C1 segment of cervical spinal cord (tissue), 14 donors: ENCODE data around the gene ADGRG1.

ENCODE experiments used
- DNase-seq, 14 donors: peaks; one replicate each; lab custom pipeline; 2025; lab: John Stamatoyannopoulos, UW

The ADGRG1 gene

DNA sequence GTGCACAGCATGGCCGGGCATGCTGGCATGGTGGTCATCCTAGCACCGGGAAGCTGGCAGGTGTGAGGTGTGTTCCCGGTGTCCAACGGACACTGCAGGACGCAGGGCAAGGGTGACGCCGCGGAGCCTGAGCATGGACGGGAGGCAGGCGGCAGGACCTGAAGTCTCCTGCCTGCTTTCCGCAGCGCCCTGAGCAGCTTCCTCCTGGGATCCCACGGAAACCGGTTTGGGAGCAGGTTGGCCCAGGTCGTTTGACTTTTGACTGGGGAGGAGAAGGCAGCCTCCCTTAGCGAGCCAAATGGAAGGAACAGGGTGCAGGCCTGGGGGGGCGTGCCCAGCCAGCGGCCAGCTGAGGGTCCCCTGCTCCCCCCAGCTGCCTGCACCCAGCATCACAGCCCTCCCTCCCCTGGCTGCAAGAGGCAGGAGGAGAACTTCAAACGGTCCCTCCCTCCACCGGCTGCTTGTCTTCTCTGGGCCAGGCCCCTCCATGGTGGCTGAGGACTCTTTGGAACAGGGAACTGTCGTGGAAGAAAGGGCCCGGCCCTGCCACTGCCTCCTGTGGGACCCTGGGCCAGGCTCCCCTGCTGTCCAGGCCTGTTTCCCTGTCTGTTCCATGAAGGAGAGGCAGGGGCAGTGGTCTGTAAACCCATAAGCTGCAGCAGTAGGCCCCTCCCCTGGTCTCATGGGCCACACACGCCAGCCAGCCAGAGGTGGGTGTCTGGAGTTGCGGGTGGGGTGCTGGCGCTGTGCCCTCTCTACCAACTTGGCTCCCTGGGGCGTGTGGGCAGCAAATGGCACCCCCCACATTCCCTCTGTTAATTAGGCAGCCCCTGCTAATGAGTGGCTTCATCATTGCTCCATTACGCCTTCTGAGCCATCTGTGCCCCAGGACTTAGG lies 7.8 kb upstream of the ADGRG1 start:
- no peak for DNase-seq

DNA sequence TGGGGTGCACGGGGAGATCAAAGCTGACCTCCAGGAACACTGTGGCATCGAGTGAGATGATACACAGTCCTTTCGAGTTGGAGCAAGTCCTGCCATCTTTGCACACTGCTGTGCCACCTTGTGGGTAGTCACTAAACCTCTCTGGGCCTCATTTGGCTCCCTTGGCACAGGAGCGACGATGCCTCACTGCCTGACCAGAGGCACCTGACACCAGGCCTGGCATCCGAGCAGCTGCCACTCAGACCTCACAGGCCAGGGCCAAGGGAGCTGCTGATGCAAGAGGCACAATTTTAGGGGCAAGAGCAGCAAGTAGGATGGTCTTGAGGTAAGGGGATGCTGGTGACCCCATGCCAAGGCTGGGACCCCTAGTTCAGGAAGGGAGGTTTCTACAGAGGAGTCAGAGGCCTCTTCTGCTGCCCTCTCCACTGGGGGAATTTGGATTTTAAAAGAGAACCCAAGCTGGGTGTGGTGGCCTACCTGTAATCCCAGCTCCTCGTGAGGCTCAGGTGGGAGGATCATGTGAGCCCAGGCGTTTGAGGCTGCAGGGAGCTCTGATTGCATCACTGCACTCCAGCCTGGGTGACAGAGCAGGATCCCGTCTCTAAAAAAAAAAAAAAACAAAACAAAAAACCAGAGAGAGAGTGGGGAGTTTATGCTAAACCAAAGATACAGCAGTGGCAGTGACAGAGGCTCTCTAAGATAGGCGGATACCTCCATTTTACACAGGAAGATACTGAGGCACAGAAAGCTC lies 6.7 kb upstream of the ADGRG1 start:
- DNase-seq = no peak

DNA sequence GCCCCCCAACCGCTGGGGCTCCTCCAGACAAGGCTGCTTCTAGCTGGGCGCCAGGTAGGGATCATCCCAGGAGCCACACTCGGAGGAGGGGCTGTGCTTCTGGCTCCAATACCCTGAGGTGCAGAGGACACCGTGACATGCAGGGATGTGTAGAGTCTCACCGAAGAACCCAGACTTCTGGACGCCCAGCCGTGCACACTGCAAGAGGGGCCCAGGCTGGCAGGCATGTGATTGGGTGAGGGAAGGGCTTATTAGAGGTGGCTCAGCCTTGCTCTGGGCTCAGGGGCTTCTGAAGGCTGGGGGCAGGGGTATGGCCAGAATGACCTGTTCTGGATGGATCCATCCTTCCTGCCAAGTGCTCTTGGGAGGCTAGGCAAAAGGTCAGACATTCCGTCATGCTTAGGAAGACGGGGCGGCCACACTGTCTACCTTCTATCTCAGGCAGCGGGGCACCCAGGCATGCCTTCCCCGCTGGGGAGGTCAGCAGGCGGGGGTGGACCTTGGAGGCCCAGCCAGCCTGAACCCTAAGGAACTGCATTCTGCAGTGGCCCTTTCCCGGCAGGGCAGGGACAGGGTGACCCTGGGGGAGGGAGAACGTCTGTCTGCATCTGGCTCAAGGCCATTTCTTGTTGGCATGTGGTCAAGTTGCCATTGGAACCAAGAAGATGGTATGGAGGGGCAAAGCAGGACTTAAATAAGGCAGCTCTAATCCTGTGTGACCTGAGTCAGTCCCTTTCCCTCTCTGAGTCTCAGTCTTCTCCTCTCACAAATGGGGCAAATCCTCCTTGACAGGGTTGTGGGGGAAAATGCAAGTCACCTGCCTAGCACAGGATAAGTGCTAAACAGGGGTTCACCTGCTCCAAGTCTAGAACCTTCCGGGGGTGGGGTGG lies 5.8 kb upstream of the ADGRG1 start:
- peak in 1 of 14 donors; percentile 41 for DNase-seq

DNA sequence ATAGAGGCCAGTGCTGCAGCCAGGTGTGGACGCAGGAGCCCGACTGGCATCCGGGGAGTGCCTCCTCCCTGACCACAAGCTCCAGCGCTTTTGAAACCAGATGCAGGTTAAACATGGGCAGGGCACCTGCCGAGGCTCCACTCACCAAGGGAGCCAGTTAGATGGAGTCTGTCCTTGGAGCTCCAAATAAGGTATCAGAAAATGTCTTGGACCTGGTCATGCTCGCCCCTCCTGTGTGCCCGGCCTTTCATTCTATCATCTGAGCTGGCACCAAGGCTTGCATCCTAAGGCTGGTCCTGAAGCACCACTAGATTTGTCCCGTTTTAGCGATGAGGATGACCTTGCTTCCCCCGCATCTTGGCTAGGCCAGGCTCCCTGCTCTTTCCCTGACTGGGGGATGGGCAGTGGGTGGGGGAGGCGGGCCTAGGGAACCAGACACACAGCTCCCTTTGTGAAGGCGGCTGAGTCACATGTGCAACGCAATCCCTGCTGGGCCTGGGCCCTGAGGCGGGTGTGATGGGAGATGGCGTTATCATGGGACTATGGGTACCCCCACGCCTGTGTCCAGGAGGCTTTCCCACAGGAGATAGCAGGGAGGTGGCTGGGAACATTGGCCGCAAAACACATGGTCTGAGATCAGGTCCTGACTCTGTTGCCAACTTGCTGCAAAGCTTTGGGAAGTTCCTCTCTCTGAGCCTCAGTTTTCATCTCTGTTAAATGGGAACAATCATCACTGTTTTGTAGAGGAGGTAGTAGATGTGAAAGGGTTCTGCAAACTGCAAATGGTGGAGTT lies 5.0 kb upstream of the ADGRG1 start:
- peak in 11 of 14 donors; percentile 49 to 90 (median 80) for DNase-seq

DNA sequence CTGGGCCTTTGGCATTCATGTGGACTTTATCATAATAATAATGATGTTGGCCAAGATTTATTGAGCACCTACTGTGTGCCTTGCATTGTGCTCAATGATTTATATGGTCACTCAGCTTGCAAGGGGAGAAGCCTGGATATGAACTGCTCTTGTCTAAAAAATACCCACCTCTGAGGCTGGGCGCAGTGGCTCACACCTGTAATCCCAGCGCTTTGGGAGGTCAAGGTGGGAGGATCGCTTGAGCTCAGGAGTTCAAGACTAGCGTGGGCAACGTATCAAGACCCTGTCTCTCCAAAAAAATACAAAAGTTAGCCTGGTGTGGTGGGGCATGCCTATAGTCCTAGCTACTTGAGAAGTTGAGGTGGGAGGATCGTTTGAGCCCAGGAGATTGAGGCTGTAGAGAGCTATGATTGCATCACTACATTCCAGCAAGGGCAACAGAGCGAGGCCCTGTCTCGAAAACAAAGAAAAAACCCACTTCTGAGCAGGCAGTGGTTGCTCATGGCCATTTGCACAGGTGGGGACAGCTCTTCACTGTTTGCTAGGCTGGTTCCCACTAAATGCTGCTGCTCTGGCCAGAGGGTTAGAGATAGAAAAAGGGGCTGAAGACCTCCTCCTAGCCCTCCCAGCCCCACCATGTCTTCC lies 4.3 kb upstream of the ADGRG1 start:
- DNase-seq = no peak

DNA sequence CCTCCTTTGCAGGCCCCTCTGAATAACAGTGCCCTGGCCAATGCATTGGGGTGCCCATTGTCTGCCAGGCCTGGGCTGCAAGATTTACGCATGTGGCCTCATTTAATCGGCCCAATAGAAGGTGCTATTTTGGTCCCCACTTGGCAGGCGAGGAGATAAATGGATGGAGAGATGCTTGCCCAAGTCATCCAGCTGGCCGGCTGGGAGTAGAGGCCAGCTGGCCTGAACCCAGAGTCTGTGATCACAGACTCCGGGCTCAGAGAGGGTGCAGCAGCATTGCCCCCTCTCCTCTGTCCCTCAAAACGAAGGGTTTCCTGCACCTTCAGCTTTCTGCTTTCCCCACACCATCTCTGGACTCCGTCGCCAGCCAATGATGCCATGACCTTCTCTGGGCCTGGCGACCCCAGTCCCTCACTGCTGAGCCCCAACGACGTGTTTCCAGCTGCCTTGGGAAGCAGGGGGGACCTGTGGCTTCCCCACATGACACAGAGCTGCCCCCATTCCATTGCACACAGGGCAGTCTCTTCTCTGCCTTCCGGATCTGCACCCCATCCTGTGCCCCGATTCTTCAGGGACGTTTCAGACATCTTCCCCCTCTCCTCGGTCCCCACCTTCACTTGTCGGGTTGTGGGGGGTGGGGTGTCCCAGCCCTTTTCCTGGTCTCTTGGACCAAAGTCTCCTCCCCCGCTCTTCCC lies 3.5 kb upstream of the ADGRG1 start:
- peak in 12 of 14 donors; percentile 39 to 86 (median 66) for DNase-seq

DNA sequence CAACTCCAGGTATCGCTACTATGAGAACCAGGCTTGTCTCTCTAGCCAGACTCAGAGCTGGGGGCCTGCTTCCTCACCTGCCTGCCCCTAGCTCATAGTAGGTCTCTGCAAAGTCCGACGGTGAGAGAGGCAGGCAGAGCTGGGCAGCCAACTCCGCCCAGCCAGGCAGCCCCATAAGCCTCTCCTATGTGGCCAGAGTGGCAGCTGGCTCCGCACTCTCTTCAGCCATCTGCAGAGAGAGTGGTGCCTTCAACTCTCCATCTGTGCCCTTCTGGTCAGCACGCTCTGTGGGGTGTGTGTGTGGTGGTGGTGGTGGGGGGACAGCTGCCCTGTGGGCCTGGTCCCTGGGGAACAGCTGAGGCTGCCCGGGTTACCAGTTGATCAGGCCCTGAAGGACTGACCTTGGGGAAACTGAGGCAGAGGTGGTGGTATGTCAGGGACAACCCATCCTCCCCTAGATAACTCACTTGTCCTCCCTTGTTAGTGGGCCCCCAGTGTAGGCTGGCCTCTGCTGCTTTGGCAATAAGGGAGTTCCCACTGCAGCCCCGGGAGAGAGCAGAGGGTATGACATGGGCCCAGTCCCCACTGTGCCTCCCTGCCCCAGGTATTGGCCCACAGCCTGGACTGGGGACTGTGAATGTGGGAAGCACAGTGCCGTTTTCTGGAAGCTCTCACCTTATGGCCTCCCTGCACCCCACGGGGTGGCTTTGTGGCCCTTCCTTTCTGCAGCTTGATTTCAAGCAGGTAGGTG lies 1.8 kb upstream of the ADGRG1 start:
- peak in 1 of 14 donors; percentile 28 for DNase-seq

DNA sequence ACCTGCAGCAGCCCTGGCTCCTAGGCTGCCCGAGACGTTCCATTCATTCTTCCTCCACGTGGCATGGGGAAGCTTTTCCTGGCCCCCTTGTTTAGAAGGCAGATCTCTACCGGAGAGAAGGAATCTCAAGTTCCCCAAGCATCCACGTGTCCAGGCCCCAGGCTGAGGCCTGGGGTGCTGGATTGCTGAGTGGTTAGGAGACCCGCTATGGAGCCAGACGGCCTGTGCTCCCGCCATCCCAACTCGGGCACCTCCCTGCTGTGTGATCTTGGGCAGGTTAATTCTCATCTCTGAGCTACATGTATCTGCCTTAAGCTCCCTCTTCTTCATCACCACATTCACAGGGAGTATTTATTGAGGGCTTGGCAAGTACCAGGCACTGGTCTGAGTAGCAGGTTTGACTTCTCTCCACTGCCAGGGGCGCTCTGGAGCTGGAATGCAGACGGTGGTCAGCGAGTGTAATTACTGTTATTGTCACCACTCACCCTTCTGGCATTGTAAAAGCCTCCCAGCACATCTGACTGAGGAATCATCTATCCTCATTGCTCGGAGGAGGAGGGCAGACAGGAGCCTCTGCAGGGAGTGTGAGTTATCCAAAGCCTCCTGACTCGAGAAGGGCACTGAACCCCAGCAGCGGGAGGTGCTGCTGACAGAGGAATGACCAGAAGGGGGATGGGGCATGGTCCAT lies 1.1 kb upstream of the ADGRG1 start:
- DNase-seq = peak in 6 of 14 donors; percentile 58 to 84 (median 72)

DNA sequence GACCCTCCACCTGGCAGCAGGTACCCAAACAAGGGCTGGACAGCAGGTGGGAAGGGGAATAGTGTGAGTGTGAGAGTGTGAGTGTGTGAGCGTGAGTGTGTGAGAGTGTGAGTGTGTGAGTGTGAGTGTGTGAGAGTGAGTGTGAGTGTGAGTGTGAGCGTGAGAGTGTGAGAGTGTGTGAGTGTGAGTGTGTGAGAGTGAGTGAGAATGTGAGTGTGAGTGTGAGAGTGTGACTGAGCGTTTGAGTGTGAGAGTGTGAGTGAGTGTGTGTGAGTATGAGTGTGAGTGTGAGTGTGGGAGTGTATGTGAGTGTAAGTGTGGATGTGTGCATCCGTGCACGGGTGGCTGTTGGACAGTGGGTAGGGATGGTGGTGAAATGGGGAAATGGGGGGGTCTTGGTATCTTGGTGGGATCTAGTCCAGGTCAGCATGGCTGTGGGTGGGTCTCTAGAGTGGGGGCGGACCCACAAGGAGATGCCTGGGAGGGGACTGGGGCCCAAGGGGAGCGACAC lies 408 bp downstream of the ADGRG1 start:
- no peak for DNase-seq

DNA sequence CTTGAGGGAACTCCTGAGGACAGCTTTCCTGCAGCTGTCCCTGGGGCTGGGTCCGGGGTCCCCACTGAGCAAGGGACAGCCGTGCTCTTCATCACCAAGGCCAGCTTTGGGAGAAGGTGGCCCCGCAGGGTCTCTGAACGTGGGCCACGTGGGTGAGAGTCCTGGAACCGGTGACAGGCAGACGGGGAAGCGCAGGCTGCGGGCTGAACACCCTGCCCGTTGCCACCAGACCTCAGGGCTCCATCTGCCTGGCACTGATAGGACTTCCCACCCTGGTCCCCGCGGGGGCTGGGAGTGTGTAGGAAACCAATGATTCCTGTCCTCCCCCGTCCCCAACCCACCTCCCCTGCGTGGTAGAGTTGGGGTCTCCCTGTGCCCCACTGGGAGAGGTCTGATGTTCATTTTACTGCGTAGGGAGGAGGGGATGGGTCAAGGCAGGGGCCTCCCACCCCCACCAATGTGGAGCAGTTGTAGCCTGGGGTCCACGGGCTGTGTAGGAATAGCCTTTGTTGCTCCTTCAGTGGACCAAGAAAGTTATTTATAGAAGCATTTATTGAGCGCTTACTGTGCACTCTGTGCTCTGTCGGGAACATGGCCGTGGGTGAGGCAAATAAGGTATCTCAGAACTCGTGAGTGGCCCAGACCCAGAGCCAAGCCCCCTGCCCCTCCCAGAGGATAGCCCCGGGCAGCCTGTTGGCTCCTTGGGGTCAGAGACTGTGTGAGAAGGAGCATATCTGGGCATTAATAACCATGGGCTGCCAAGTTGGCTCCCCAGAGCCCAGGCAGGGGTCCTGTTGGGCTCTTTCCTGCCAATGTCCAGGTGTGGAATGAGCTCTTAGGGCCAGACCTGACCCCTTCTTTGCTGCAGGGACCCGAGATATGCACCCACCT lies 1.3 kb downstream of the ADGRG1 start:
- peak in 1 of 14 donors; percentile 49 for DNase-seq

DNA sequence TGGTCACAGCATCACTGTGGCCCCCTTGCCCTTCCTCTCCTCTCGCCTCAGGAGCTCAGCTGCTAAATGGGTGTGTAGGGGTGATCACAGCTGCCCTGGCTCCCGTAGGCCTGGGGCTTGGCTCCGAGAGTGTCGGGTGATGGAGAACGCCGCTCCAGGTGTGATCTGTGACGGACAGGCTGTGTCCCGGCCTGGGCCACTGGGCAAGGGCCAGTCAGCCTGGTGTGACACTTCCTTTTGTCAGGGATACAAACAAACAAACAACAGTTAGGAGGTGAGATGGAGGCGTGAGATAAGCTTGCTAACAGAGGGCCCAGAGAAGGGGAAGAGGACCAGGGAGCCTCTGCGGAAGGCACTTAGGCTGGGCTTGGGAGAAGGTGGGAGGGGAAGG lies 2.0 kb downstream of the ADGRG1 start:
- peak in 1 of 14 donors; percentile 5 for DNase-seq

DNA sequence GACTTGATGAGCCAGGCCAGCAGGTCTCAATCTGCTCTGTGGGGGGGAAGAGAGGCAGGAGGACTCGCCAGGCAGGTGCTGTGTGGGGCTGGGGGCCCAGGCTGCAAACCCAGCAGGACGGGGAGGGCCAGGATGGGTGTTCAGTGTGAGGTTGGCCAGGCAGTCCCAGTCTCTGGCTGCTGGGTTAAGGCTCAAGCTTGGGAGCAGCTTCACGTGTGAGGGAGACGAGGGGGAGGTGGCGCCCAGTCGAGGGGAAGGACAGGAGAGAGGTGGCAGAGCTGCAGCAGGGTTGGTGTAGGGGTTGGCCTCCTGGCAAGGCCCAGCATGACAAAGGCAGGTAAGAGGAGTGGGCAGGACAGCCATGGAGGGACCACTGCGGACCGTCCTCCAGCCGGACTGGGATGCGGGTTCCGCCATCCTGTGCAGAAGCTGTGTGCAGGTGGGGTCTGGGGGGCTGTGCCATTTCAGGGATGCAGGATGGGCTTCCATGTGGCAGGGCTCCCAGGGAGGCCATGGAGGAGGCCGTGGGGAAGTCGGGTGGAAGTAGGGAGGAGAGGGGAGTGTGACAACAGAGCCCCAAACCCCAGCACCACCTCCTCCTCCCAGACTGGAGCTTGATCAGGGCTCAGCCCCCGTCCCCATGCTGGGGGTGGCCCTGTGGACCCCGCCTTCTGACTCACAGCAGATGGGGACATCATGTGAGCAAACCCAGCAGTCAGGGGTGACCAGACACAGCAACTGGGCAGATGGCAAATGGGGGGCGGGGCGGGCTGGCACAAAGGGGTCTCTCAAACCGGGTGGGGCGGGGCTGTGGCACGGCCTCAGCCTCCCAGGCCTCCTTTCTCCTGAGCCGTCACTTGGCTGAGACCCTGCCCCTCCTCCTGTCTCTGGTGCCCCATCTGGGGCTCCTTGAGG lies 2.8 kb downstream of the ADGRG1 start:
- peak in 9 of 14 donors; percentile 33 to 89 (median 68) for DNase-seq

DNA sequence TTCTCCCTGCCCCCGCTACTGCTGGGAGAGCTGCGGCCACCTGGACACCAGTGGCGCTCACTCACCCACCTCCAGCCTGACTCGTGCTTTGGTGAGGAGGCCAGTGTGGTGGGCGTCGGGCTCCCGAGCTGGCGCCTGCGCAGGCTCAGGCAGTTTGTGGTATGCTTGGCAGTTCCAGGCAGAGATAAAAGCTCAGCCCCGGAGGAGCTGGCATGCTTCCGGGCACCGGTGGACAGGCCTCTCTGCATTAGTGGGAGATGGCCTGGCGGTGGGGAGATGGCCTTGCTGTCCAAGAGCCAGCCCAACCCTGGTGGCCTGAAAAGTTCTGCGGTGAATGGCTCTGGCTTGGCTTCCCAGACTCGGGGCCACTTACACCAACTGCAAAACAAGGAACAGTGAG lies 4.1 kb downstream of the ADGRG1 start:
- DNase-seq = peak in 6 of 14 donors; percentile 22 to 70 (median 41)

DNA sequence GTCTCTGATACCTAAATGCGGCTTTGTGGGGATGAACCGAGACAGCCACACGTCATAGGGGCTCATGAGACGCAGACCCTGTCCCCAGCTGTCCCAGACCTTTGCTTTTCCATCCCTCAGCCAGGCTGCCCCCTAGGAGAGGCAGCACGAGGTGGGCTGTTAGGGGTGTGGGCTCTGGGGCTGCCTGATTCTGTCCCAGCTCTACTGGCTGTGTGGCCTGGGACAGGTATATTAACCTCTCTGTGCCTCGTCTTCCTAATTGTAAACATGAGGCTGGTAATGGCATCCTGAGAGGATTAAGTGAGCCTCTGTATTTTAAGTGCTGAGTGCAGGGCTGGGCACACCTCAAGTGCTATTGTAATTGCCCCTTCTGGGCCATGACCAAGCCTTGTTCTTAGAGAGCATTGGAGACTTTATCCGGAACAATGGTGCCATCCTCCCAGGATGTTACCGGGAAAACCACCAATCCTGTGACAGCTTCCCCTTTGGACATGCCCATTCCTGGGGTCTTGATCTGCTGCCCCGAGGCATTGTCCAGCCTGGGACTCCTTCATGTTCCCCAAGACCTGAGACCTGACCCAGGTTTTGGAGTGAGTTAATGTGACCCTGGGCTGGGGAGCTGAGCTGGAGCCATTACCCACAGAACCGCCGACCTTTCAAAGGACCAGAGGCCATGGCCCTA lies 5.1 kb downstream of the ADGRG1 start:
- no peak for DNase-seq

DNA sequence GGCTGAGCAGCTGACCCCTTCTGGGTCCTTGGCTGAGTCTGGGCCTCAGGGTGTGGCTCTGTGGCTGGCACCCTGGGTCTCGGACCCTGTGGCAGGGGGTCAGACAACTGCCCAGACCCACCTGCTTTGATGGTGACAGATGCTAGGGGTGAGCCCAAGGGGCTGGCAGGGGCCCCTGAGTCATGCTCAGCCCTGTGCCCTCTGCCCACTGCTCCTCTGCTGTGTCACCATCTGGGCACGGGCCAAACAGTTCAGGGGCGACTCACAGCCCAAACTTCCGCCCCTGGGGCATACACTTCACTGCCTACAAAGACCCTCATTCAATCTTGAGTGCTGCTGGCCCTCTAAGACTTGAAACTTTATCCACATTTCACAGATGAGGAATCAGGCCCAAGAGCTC lies 5.7 kb downstream of the ADGRG1 start:
- peak in 3 of 14 donors; percentile 15 to 62 (median 31) for DNase-seq
